GM10847 (cell line): ENCODE measurements around the gene ATG14.

Experiments
- POLR2A ChIP-seq: IDR thresholded peaks from 2 replicates; pipeline ENCODE4 v1.6.1; 2011; ENCODE audit not compliant: insufficient read length; ENCODE audit errors: extremely low read depth

ATG14 gene, protein sequence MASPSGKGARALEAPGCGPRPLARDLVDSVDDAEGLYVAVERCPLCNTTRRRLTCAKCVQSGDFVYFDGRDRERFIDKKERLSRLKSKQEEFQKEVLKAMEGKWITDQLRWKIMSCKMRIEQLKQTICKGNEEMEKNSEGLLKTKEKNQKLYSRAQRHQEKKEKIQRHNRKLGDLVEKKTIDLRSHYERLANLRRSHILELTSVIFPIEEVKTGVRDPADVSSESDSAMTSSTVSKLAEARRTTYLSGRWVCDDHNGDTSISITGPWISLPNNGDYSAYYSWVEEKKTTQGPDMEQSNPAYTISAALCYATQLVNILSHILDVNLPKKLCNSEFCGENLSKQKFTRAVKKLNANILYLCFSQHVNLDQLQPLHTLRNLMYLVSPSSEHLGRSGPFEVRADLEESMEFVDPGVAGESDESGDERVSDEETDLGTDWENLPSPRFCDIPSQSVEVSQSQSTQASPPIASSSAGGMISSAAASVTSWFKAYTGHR

DNA sequence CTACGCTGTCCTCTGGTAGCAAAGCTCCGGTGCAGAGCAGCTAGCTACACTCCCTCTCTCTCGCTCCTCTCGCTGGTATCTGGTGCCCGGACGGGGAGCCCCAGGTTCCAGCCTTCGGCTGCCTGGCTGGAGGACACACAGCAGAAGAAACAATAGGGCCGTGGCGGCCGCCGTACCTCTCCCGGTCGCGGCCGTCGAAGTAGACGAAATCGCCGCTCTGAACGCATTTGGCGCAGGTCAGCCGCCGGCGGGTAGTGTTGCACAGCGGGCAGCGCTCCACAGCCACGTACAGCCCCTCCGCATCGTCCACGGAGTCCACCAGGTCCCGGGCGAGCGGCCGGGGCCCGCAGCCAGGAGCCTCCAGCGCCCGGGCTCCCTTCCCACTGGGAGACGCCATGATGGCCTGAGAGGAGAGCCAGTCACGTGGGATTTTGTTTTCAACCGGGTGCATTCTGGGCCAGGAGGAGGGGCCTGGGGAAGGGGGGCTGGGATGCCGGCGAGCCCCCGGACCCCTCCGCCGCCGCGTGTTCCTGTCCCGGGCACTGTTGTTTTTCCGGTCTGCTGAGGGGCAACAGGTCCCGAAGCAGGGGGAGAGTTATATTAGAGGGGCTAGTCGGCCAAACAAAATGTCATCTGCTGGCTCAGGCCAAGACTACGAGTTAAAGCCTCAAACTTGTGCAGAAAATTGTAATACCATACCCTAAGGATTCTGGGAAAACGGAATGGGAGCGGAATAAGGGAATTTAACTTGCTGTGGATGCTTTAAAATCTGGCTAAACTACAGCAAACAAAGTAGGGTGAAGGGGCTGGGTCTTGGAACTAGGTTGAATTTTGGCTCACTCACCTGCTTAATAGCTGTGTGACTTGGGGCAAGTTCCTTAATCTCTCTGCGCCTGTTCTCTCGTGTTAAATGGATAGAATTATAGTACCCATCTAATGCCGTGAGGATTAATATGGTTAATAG is at the start of gene ATG14:
TSS of gene ATG14 (minus strand) at position 405 of the 964 bp plus-strand sequence. CDS start at position 397, 8 bp downstream.
- peak; percentile 67 for TF ChIP-seq POLR2A

DNA sequence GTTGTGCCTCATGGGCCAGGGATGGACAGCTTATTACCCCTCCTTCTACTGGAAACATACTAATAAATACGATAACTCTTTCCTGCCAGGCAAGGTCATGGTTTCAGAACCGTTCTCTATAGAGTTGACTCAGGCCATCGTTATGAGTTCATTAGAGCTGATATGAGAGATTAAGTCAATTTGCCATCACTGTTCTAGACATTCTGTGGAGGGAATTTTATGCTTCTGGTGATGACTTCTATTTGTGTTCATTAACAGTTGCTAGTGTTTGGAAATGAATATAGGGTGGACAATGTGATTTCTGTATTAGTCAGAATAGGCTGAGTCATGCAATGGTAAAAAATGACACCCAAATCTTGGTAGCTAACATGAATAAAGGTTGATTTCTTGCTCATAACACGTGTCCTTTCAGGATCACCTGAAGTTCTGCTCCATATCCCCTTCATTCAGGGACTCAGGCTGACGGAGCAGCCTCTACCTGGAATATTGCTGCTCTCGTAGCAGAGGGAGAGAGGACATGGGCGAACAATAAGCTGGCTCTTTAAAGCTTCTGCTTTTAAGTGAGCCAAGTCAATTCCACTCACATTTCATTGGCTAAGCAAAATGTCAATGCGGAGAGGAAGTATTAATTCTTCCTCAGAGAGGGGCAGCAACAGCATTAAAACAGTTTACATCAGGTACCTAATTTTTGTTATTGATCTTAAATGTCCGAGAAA is 47.3 kb upstream of the ATG14 start:
- no peak for TF ChIP-seq POLR2A

DNA sequence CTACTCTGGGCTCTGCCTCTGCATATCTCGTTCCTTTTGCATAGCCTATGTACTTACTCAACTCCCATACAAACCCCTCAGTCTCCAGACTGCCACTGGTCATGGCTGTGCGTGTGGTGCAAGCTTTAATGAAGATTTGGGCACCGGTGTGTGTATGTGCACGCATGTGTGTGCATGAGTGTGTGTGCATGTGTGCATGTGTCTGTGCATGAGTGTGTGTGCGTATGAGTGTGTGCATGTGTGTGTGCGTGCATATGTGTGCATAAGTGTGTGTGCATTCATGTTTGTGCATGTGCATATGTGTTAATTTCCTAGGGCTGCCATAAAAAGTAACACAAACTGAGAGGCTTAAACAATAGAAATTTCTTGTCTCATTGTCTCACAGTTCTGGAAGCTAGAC is 45.9 kb upstream of the ATG14 start:
- no peak for TF ChIP-seq POLR2A

DNA sequence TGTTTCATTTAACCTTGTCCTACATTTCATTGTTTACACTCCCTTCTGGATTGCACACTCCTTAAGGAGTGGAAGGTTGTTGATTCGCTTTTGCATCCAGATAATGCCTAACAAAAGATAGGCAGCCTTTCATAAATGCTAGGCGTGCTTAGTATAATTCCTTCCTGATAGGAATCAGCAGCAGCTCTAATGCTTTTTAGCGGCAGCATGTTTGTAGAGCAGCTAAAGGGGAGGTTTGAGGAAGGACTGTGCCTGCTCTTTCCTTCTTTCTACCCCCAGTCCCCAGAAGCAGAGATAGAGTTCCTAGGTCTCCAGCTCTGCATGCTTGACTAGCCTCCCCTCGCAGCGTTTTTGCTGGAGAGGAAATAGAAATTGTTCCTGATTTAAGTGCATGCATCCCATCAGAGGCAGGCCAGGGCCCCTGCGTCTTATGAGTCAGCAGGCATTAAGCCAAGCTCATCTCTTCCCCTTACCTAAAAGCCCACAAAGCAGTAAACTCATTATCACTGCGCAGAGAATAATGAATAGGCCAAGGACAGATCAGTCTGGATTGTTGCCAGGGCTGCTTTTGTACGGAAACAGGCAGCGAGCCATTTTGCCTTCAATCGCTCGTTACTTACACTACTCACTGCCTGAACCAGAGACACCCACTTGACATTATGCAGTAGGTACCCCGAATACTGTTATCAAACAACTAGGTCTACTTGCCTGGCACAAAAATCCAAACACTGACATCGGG is 42.8 kb upstream of the ATG14 start:
- TF ChIP-seq POLR2A: no peak

DNA sequence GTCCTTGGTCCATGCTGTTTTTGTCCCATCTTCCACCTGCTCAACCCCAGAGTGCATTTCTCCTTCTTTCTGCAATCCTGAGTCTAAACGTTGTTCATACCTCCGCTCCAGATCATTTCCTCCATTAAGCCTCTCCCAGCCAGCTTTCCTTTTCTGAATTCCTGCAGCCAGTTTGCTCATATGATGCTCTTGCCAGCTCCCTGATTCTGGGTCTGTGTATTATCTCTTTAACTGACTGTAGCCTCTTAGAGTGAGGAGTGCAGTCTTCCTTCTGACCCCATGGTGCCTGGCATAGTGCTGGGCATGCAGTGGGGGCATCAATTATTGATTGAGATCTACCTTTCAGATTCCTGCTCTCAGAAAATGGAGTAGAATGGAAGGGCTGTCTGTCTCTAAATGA is 40.3 kb upstream of the ATG14 start:
- no peak for TF ChIP-seq POLR2A

DNA sequence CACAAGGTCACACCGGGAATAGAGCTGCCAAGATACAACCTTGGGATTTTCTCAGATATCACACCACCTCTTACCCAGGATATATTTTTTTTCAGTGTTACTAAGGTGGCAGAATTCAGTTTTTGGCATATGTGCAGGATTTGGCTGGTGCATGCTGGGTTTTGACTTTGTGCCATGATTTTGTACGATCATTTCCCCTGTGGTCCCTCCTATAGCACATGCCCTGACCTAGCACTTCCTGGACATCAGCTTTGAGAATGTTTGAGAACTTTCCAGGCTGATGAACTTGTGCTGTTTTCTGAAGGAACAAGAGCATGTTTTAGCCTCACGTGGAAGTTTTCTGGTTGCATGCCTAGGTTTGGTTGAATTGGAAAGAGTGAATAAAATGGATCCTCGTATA is 39.8 kb upstream of the ATG14 start:
- TF ChIP-seq POLR2A: no peak

DNA sequence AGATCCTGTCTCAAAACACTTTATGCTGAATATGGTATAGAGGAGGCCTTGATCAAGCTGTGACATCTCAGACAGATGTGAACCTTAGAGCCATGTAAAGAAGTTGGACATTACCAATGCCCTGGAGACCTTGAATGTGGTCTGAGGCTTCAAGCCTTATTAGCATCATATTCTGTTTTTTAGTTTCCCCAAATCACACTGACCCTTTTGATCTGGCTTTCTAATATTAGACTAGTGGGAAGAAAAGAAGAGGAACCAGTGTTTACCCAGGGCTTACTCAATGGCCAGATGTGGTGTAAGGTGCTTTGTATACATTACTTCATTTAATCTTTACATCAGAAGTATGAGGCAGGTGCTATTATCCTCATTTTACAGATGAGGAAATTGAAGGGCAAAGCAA is 39.4 kb upstream of the ATG14 start:
- no peak for TF ChIP-seq POLR2A

DNA sequence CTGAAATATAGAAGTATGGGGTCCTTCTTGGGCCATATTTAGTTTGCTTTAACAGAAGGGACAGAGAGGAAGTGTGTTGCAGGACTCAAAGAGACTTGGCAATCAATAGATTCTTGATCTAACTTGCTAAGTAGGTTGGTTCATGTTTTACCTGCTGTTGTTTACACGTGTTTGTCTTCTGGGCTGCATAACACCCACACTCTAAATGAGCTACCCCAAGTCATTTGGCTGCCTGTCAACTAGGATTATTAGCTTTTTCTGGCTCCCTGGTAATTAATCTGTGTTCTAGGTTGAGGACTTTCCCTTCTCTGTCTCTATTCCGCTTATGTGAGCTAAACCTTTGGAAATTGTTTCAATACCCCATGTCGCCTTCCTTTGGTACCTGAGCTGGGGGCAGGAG is 38.9 kb upstream of the ATG14 start:
- no peak for TF ChIP-seq POLR2A

DNA sequence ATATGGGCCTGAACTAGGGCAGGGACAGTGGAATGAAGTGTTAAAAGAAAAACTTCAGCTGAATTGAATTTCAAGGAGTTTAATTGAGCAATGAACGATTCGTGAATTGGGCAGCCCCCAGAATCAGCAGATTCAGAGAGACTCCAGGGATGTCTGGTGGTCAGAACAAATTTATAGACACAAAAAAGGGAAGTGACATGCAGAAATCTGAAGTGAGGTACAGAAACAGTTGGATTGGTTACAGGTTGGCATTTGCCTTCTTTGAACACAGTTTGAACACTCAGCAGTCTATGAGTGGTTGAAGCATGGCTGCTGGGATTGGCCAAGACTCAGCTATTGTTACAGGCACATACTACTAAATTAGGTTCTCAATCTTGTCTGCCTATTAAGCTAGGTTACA is 38.5 kb upstream of the ATG14 start:
- TF ChIP-seq POLR2A: no peak

DNA sequence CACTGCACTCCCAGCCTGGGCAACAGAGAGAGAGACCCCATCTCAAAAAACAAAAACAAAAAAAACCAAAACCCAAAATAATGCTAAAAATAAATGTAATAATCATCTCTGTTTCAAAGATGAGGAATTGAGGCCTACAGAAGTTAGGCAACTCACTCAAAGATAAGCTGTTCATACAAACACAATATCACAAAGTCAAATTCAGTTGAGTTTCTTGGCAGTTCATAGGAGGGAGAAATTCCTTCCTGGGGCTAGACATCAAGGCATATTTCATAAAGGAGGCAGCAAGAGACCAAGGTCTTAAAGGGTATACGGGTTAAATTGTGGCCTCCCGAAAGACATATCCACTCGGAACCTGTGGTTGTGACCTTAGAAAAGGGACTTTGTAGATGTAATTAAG is 37.5 kb upstream of the ATG14 start:
- TF ChIP-seq POLR2A: no peak

DNA sequence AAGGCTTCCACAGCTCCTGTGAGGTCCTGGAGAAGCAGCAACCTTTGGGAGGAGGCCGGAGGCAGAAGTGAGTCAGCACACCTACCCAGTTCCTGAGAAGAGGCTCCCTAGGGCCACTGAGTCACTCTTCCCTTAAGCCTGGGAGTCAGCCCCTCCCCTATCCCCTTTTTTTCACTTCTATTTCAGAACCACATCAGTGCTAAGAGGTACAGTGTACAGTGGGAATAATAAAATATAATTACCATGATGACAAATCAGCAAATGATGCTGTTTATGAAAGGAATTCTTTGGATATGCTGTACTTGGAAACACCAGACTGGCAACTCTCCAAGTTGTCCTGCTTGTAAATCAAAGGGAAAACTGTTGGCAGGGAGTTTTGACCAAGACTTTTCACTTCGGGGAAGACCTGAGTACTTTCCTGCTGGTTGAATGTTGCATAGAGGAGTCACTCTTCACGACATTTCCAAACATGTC is 36.5 kb upstream of the ATG14 start:
- TF ChIP-seq POLR2A: no peak

DNA sequence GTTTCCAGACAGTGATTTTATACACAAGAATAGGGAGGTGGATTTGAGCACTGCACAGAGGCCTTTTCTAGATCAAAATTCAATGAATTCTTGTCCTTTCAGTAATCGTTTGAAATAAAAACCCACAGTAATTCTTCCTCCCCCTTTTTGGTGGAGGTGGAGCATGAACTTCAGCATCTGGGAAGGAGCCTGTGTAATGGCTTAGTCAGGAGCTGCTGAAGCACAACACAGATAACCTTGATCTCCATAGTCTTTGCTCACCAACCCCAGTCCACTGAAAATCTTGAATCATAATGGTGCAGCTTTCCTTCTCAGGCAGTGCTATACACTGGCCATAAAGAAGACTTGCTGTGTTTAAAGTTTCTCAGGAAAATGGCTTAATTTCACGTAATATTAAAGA is 35.2 kb upstream of the ATG14 start:
- TF ChIP-seq POLR2A: no peak

DNA sequence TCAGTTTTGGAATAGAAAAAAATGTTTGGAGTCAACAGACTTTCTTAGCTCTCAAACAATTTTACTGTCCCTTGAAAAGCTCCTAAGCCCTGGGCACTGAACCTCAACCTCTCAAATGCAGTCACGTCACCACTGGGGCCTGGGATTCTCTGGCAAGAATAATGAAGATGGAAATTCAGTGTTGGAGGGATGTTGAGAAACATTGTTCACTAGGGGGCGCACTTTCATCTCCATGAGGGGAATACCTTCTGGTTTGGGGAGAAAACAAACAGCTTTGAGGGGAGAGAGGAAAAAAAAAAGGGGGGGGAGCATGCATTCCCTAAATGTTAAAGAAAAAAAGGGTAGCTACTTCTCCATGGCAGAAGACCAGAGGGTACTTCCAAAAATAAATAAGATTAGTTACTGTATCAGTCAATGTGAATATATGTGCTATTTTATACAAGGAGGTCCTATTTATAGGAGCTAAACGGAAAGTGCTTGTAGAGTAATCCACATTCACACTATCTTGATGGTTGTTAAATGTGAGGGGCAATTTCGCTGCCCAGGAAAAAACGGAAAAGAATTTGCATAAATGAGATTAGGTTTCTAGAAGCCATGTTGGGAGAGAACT is 34.6 kb upstream of the ATG14 start:
- no peak for TF ChIP-seq POLR2A

DNA sequence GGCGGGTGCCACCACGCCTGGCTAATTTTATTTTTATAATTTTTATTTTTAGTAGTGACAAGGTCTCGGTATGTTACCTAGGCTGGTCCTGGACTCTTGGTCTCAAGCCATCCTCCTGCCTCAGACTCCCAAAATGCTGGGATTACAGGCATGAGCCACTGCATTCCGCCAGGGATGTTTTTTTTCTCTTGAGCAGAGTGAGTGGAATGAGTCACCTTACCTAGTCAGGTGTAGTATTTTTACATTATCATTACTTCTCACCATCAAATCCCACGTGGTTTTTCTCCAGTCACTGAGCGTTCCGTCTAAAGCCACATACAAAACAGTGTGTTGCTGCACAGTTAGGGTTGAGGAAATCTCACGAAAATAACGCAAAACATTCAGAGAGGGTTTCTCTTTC is 29.7 kb upstream of the ATG14 start:
- TF ChIP-seq POLR2A: no peak
